GM12864 (cell line): Measurements from ENCODE around the gene PARP2.

Experiments
- DNase-seq: peaks from one replicate; pipeline ENCODE4 v3.0.0-alpha.2; 2011; ENCODE audit warnings: low read depth
- H3K4me3 ChIP-seq: 2 replicates; pipeline ENCODE4 v1.5.1; 2011; ENCODE audit warnings: mild to moderate bottlenecking, low read depth, low read length, control low read depth
- CTCF ChIP-seq: IDR thresholded peaks from 2 replicates; pipeline ENCODE4 v1.5.1; 2011; ENCODE audit warnings: low read depth, mild to moderate bottlenecking, moderate library complexity, low read length, control low read depth, inconsistent platforms; ENCODE audit errors: missing control alignments

Gene PARP2

GRCh38 chr14:20365928-20366327 is 22.5 kb downstream of the PARP2 start:
- no peak for TF ChIP-seq CTCF
- DNase-seq, result no peak
- no peak overlapping the region for H3K4me3 ChIP-seq

- TF ChIP-seq CTCF, result no peak
- no peak overlapping the region for H3K4me3 ChIP-seq
- no peak for DNase-seq
Measured at GRCh38 chr14:20372796-20373195, 29.4 kb downstream of the PARP2 start.

GRCh38 chr14:20375471-20375870 is 32.0 kb downstream of the PARP2 start:
- no peak for TF ChIP-seq CTCF
- no peak for DNase-seq

GRCh38 chr14:20376071-20376588 is 32.7 kb downstream of the PARP2 start:
- TF ChIP-seq CTCF, result no peak
- DNase-seq, result no peak
- H3K4me3 ChIP-seq, result no peak overlapping the region

More at GRCh38 chr14:20375471-20375870, 32.0 kb downstream of the PARP2 start:
- no peak overlapping the region for H3K4me3 ChIP-seq

- TF ChIP-seq CTCF, result no peak
- no peak for DNase-seq
- H3K4me3 ChIP-seq, result no peak overlapping the region
Measured at GRCh38 chr14:20377171-20377570, 33.7 kb downstream of the PARP2 start.

GRCh38 chr14:20379743-20380142 is 36.3 kb downstream of the PARP2 start:
- TF ChIP-seq CTCF, result no peak
- no peak overlapping the region for H3K4me3 ChIP-seq
- DNase-seq, result no peak

- H3K4me3 ChIP-seq, result no peak overlapping the region
- no peak for TF ChIP-seq CTCF
- no peak for DNase-seq
Measured at GRCh38 chr14:20380681-20381080, 37.2 kb downstream of the PARP2 start.
